GM12874 (cell line): ENCODE measurements around the gene AMT.

Source experiments
- TF ChIP-seq, protein P1 (sequence below): IDR thresholded peaks from 2 replicates; pipeline ENCODE4 v1.5.1; 2011; ENCODE audit warnings: low read depth, mild to moderate bottlenecking, control low read depth, low read length, moderate library complexity; ENCODE audit not compliant: insufficient read depth

The AMT gene

DNA sequence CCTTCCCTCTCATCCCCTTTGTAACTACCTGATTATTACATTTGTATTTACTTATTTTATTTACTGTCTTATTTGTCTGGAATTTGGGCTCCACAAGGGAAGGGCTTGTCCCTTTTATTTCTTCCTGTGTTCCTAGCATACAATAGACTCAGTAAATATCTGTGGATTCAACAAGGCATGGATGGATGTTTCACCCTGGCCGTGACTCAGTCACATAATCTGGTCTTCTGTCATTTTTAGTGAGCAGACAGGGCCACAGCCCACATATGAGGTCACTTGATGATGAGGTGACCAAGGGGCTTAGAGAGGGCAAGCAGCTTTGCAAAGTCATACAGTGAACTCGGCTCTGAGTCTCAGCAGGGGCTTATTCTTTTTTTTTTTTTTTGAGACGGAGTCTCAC lies 39.9 kb upstream of the AMT start:
- TF ChIP-seq, protein P1, sequence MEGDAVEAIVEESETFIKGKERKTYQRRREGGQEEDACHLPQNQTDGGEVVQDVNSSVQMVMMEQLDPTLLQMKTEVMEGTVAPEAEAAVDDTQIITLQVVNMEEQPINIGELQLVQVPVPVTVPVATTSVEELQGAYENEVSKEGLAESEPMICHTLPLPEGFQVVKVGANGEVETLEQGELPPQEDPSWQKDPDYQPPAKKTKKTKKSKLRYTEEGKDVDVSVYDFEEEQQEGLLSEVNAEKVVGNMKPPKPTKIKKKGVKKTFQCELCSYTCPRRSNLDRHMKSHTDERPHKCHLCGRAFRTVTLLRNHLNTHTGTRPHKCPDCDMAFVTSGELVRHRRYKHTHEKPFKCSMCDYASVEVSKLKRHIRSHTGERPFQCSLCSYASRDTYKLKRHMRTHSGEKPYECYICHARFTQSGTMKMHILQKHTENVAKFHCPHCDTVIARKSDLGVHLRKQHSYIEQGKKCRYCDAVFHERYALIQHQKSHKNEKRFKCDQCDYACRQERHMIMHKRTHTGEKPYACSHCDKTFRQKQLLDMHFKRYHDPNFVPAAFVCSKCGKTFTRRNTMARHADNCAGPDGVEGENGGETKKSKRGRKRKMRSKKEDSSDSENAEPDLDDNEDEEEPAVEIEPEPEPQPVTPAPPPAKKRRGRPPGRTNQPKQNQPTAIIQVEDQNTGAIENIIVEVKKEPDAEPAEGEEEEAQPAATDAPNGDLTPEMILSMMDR: no peak

DNA sequence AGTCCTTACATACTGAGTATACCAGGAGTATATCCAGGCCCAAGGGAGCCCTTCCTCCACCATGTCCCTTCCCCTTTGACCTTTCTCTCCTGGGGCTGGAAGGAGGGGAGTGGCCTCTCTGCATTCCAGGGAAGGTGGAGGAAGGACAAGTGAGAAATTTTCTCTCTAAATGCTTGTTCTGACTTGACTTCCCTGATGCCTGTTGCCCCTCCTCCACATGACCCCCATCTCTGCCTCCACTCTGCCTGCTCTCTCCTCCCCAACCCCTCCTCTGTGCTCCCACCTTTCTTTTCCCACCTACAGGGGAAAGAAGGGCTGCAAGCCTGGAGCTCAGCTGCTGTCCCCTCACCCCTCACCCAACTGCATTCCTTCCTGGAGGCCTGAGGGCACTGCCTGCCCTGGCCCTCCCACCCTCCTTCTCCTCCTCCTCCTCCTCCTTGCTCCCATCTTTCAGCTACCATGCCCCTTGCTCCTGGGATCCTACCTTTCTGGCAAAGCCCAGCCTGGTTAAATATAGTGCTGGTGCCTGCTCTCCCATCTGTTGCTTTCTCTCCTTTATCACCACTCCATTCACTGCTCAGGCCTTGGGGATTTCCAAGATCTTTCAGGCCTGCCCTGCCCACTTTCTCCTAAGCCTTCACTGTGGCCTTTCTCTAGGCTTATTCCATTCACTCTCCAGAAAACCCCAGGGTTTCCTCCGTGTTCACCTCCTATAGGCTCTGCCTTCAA lies 39.3 kb upstream of the AMT start:
- TF ChIP-seq, protein P1: no peak

DNA sequence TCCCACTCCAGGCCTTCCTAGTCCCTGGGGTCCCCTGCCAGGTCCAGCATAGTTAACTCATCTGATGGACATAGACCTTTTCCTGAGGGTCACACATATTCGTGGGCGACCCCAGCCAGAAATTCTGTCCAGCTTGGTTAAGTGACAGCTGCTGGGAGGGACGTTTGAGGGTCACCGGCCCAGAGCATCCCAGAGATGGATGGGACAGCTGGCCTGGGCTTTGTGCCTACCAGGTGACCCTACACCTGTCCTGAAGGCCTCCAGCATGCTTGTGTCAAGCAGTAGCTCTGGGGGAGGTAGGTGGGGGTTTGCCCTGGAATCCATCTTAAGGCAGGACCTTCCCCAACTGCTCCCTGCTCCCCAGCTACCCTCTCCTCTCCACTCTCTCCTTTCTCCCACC lies 38.7 kb upstream of the AMT start:
- TF ChIP-seq, protein P1: no peak

DNA sequence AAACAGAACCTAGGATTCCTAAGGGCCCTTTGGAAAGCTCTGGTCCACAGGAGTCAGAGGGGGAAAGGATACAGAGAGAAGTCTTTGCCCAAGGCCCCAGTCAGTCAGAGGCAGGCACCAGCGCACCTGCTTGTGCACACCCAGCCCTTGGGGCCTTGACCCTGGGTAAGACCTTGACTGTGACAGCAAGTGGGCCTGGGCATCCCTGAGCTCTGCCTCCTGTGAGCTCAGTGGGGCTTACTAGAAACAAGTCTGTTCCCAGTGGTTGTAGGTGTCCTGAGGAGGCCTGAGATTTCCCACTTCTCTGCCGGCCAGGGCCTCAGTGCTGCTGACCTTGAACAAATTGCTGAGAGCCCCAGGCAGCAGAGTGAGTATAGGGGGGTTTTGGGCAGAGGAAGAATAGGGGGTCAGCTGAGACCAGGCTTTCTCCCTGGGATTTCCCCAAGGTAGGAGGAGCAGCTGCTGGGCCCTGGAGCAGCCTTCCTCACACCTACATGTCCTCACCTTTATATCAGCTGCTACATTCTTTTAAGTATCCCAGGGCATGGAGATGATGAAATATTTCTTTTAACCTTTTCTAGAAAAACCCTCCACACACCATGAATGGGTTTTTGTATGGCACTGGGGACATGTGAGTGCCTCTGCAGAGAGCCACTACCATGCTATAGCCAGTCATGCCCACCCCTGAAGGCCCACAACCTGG lies 38.1 kb upstream of the AMT start:
- TF ChIP-seq, protein P1: no peak

DNA sequence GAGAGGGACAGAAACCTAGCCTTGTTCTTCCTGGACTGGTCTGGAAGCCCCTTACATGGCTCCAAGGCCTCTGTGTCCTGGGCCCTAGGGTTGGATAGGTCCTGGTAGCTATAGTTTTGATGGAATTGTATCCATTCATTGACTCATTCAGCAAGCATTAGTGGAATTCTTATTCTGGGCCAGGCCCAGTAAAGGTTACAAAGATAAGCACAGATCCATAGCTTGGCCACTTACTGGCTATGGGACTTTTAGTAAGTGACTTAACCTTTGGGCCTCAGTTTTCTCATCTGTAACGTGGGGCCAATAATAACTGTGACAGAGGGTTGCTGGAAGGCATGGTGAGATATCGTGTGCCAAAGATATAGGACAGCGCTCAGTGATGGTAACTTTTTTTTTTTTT lies 34.2 kb upstream of the AMT start:
- TF ChIP-seq, protein P1: no peak

DNA sequence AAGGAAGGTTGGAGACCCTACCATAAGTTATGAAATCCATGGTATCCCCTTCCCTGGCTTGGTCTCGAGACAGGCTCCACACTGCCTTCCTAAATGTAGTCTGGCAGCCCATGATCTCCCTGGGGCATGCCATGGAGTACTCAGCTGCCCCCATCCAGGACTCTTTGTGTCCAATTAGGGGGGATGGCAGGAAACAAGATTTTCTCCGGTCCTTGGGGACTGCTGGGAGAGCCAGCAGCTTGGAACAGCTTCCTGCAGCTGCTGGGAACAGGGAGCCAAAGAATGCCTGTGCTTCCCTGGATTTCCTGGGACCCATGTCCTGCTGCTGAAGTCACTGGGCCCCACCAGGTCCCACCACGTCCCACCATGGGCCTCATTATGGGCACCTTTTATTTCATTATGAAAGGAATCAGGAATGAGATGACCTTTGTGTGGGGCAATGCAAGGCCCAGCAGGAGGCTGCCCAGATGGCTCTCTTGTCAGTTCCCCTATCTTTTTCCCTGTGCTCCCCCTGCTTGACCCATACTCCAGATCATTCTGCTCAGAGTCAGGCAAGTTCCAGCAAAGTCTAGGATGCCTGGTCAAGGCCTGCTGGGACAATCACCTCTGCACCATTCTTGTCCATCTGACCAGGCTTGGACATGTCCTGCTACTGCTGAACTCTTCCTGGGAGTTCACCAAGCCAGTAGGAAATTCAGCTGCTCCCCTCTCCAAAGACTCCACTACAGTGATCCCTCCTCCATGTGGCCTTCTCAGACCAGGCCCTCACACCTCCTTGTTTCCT lies 32.8 kb upstream of the AMT start:
- TF ChIP-seq, protein P1: no peak

DNA sequence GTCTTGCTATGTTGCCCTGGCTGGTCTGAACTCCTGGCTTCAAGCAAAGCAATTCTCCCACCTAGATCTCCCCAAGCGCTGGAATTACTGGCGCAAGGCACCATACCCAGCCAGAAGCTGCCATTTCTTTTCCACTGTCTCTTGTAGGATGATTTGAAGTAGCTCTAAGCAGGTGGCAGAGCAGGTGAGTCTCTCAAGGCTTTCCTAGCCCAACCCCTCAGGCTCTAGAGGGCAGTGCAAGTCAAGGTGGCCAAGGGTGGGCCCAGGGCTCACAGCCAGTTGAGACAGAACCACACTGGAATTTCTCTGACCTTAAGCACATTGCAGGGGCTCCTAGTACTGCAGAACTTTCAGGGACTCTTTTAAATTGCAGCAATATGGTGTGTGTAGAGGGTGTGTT lies 32.2 kb upstream of the AMT start:
- TF ChIP-seq, protein P1: peak; percentile 21; the same call in 1 of the 2 replicates
